GM18858 (cell line): ENCODE measurements around the gene NRG4.
"Not testable (repeated sequence)": the region's sequence is repeated elsewhere in the genome, so short reads cannot be mapped to it uniquely, and the experiment has no call there.

Source experiments
- ATAC-seq: cut with Tn5 transposase; IDR thresholded peaks from one replicate; pipeline ENCODE4 v1.9.1; 2021; ENCODE audit not compliant: unreplicated experiment

NRG4 gene

GRCh38 chr15:75994220-75994619, 18.0 kb downstream of the NRG4 start:
- no peak for ATAC-seq

DNA sequence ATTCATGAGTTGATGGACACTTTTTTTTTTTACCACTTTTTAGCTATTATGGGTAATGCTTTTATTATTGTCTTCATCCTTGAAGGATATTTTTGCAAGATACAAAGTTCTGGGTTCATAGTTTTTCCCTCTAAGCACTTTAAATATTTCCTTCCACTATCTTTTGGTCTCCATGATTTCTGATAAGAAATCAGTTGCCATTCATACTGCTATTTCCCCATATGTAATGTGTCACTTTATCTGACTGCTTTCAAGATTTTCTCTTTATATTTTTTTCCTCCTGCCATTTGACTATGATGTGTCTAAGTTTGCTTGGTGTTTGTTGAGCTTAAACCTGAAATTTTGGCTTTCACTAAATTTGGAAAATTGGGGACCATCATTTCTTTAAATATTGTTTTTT, 19.3 kb downstream of the NRG4 start:
- no peak for ATAC-seq

GRCh38 chr15:75989875-75990274, 22.3 kb downstream of the NRG4 start:
- ATAC-seq: no peak

DNA sequence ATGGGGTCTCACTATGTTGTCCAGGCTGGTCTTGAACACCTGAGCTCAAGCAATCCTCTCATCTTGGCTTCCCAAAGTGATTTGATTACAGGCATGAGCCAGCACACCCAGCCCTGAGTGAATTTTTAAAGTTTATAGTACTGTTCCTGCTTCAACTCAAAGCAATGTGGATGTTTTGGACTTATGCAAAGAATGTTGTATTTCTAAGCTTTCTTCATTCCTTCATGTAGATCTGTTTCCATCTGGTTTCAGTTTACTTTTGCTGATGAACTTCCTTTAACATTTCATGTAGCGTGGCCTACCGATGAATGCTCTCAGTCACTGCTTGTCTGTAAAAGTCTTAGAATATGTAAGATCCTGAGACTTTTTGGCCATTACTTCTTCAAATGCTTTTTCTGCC, 23.2 kb downstream of the NRG4 start:
- no peak for ATAC-seq

GRCh38 chr15:75985971-75986370, 26.3 kb downstream of the NRG4 start:
- ATAC-seq: no peak

- not testable (repeated sequence) for ATAC-seq
Measured at GRCh38 chr15:75984706-75985105, 27.5 kb downstream of the NRG4 start.

- no peak for ATAC-seq
Measured at GRCh38 chr15:75982468-75982867, 29.8 kb downstream of the NRG4 start.

- no peak for ATAC-seq
Measured at GRCh38 chr15:75981149-75981815, 30.9 kb downstream of the NRG4 start.

DNA sequence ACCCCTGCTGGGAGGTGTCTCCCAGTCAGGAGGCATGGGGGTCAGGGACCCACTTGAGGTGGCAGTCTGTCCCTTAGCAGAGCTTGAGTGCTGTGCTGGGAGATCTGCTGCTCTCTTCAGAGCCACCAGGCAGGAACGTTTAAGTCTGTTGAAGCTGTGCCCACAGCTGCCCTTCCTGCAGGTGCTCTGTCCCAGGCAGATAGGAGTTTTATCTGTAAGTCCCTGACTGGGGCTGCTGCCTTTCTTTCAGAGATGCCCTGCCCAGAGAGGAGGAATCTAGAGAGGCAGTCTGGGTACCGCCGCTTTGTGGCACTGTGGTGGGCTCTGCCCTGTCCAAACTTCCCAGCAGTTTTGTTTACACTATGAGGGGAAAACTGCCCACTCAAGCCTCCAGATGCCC, 35.5 kb downstream of the NRG4 start:
- ATAC-seq: not testable (repeated sequence)

DNA sequence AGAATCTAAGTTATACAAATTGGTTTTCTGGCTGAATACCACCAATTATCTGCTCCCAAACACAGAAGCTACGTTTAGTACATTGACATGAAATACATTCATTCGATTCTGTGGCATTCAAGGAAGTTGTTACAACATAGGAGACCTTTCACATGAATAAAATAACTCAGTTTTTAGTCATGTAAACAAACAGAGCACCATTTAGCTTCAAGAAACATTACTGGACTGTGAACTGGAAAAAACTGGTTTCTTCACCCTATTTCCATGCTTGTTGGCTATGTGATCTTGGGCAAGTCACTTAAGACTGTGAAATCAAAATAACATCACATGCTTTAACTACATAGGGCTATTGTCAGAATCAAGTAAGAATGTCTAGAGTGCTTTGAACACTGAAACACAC, 46.2 kb downstream of the NRG4 start:
- ATAC-seq: no peak

GRCh38 chr15:75961331-75961730, 50.9 kb downstream of the NRG4 start:
- ATAC-seq: no peak

DNA sequence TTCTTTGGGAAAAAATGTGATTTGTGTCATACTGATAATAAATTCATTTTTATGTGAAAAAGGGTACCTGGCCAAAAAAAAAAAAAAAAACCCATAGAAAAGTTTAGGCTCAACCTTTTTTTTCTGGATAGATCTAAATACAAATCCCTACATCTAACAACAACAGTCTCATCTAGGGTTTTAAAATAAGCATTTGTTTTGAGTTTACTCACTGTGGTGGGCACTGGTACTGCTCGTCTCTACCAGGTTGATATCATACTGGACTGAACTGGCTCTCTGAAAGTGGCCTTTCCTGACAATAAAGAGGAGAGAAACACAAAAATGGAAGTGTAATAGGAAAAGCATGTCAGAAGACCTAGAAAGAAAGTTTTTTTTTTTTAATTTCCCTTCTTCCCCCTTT, 56.5 kb downstream of the NRG4 start:
- ATAC-seq: no peak

GRCh38 chr15:75952525-75952924, 59.7 kb downstream of the NRG4 start:
- ATAC-seq: no peak

DNA sequence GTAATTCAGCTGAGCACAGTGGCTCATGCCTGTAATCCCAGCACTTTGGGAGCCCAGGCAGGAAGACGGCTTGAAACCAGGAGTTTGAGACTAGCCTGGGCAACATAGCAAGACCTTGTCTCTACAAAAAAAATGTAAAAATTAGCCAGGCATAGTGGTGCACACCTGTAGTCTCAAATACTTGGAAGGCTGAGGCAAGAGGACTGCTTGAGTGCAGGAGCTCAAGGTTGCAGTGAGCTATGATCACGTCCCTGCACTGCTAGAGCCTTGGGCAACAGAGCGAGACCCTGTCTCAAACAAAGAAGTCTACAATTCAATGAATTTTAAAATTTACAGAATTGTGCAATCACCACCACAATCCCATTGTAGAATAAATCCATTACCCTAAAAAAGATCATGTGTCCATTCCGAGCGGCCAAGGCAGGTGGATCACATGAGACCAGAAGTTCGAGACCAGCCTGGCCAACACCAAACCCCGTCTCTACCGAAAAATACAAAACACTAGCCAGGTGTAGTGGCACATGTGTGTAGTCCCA, 63.4 kb downstream of the NRG4 start:
- no peak for ATAC-seq

- ATAC-seq: no peak
Measured at GRCh38 chr15:75947092-75947491, 65.1 kb downstream of the NRG4 start.

DNA sequence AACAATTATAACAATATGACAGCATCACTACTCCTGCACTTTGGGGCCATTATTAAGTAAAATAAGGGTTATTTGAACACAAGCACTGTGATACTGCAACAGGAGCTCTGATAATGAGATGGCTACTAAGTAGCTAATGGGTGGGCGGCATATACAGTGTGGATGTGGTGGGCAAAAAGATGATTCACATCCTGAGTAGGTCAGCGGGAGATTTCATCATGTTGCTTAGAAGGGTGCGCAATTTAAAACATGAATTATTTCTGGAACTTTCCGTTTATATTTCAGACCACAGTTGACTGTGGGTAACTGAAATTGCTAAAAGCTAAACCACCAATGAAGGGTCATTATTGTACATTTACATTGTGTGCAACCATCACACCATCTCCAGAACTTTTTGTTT, 66.3 kb downstream of the NRG4 start:
- ATAC-seq: no peak

GRCh38 chr15:75943713-75944215, 68.5 kb downstream of the NRG4 start:
- ATAC-seq: no peak

DNA sequence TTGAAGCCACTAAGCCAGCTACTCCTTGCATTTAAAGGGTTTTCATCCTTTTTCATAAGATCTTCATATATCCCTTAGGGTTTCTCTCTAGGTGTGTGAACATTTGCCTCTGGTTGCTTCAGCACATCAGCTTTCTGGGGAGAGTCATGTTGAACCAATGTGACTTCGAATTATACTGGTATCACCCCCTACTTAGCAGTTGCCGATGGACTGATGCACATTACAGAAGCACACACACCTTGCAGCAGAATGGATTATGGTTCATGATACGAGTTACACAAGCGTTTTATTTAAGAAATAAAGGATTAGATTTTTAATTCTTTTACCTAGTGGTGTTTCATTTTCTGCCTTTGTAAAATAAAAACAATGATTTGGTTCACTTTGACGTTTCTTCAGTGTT, 69.0 kb downstream of the NRG4 start:
- no peak for ATAC-seq

- ATAC-seq: no peak
Measured at GRCh38 chr15:75942464-75942863, 69.8 kb downstream of the NRG4 start.

DNA sequence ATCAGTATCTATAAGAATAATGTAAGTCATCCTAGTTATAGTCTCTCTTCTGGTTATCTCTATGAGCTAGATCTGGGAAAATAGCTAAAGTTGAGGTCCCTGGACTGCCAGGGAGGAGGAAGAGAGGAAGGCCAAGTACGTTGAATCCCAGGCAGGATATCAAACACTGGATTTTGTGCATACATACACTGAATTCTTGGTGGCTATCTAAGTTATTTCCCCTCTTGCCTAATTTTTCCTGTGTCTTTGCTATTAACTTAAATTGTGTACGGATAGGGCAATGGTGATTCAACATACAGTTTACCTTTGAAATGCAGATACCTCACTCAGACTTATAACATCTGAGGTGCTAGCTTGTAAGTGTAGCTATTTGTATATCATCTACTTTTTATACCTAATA, 81.4 kb downstream of the NRG4 start:
- ATAC-seq: no peak

DNA sequence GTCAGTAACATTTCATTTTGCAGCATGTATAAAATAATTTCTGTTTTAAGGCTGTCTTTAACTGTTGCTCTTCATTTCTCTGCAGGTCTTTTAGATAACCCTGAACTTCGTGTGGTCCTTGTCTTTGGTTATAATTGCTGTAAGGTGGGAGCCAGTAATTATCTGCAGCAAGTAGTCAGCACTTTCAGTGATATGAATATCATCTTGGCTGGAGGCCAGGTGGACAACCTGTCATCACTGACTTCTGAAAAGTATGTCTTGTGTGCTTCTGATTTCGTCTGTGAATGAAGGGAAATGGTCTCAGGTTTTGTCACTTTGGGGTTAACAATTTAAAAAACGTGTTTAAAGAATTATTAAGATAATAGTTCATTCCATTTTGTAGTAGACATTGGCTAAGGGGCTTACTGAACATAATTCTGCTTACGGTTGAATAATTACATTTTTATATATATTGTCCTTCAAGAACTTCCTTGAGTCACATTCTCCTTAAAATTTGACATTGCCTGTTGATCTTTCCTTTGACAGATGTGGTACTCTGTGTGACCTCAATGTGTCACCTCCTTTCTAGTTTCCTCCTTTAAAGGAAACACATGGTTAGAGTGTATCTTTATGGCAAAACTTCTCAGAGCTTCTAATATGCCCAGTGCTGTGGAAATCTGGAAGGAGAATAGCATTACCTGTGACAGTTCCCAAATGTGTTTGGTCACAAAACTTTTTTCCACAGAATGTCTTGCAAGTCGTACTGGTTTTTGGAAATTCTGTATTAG, 82.2 kb downstream of the NRG4 start:
- ATAC-seq: no peak
